ENCODE data around the gene CAPN3. TPM values are rescaled to one million over a fixed set of nuclear protein-coding genes. Genes with fewer than 3 reads are reported as not detected.

CAPN3 gene
- total RNA-seq, 1 donor from 2014 or later = 7.1 TPM

- Histone ChIP-seq H3K27ac (peak overlapping the region; percentile 84 to 90), H3K4me1 (peaks cover 4 to 20% of the 10 kb centered on the region in 2 donors), H3K36me3 (peaks cover 0 to under 1% of the 10 kb centered on the region in 2 donors), H3K9me3 (no peaks in the 10 kb centered on the region), H3K4me3 (peak overlapping the region; percentile 38 to 50), H3K27me3 (no peaks in the 10 kb centered on the region)
- DNase-seq (ENCODE audit: low spot score in 2 of 2) = no peak
- intact Hi-C loops (cut with DNase I) = loop anchor here (1.0 to 2.0 kb wide), 3 partner anchors 14 to 38 kb away; partner anchors contain the start of gene SNAP23
- TF ChIP-seq CTCF (IDR thresholded peaks at IDR 0.05) = no peak
These were observed 97.7 kb downstream of the CAPN3 start for GRCh38 chr15:42456971-42457370.

- Histone ChIP-seq H3K27ac (peak overlapping the region; percentile 84 to 90), H3K4me3 (peak overlapping the region; percentile 38 to 50), H3K4me1 (peaks cover 4 to 20% of the 10 kb centered on the region in 2 donors), H3K27me3 (no peaks in the 10 kb centered on the region), H3K36me3 (no peaks in the 10 kb centered on the region), H3K9me3 (no peaks in the 10 kb centered on the region)
- no peak for TF ChIP-seq CTCF (IDR thresholded peaks at IDR 0.05)
- intact Hi-C loops (cut with DNase I) = loop anchor here (1.0 to 2.0 kb wide), 3 partner anchors 14 to 38 kb away; partner anchors contain the start of gene SNAP23
- DNase-seq (ENCODE audit: low spot score in 2 of 2) = peak; percentile 13 to 92
These were observed 98.4 kb downstream of the CAPN3 start for GRCh38 chr15:42457445-42458442.

GRCh38 chr15:42461261-42461660, 102.0 kb downstream of the CAPN3 start:
- no peak for DNase-seq (ENCODE audit: low spot score in 2 of 2)
- intact Hi-C loops (cut with DNase I) = no loop called here

More at GRCh38 chr15:42461261-42461660, 102.0 kb downstream of the CAPN3 start:
- Histone ChIP-seq H3K4me3 (no peak overlapping the region), H3K4me1 (peaks cover 4 to 15% of the 10 kb centered on the region in 2 donors), H3K27ac (peak overlapping the region; percentile 3 to 52), H3K27me3 (no peaks in the 10 kb centered on the region), H3K36me3 (peaks cover 10 to 19% of the 10 kb centered on the region in 2 donors), H3K9me3 (no peaks in the 10 kb centered on the region)
- TF ChIP-seq CTCF (IDR thresholded peaks at IDR 0.05) = no peak

Other genes starting within 250 kb of the CAPN3 start
- gene PLA2G4F, start 202.9 kb upstream of the CAPN3 start, total RNA-seq = not detected
- 91.9 TPM for gene VPS39, start 151.2 kb upstream of the CAPN3 start, total RNA-seq
- gene GANC, start 86.3 kb upstream of the CAPN3 start, total RNA-seq = 22.9 TPM
- gene TMEM87A, start 86.1 kb upstream of the CAPN3 start, total RNA-seq = 25.4 TPM
- 45.7 TPM for gene ZNF106, start 131.6 kb downstream of the CAPN3 start, total RNA-seq
- gene SNAP23, start 136.1 kb downstream of the CAPN3 start, total RNA-seq = 31.8 TPM
- gene LRRC57, start 189.3 kb downstream of the CAPN3 start, total RNA-seq = 1.6 TPM
- 92.6 TPM for gene HAUS2, start 189.3 kb downstream of the CAPN3 start, total RNA-seq
- 62.7 TPM for gene STARD9, start 216.1 kb downstream of the CAPN3 start, total RNA-seq